Mesendoderm (in vitro differentiated cells): ENCODE data around the gene AGTPBP1.
A peak's percentile ranks its signal among the peaks of the same experiment; 100 is the strongest.

Experiments
- DNase-seq: peaks from one replicate; pipeline ENCODE4 v3.0.0; 2013
- H2AK5ac ChIP-seq: 2 replicates; pipeline ENCODE4 v1.6.1; 2013; ENCODE audit warnings: low read length, inconsistent platforms
- H2BK120ac ChIP-seq: 2 replicates; pipeline ENCODE4 v1.6.1; 2013; ENCODE audit warnings: low read depth, mild to moderate bottlenecking, low read length, moderate library complexity, mixed read lengths
- H2BK15ac ChIP-seq: replicated peaks from 2 replicates; pipeline ENCODE4 v1.6.1; 2013; ENCODE audit warnings: low read depth, mild to moderate bottlenecking, moderate library complexity
- H2BK5ac ChIP-seq: 2 replicates; pipeline ENCODE4 v1.6.1; 2013; ENCODE audit warnings: low read length, inconsistent platforms
- H3K18ac ChIP-seq: 2 replicates; pipeline ENCODE4 v1.6.1; 2013; ENCODE audit warnings: mild to moderate bottlenecking, low read length, mixed read lengths
- H3K23ac ChIP-seq: one replicate; pipeline ENCODE4 v1.6.1; 2013; ENCODE audit warnings: low read length
- H3K27ac ChIP-seq: 2 replicates; pipeline ENCODE4 v1.5.1; 2013; ENCODE audit warnings: low read depth, mild to moderate bottlenecking, inconsistent platforms, low read length, moderate library complexity
- H3K27me3 ChIP-seq: 2 replicates; pipeline ENCODE4 v1.6.1; 2013; ENCODE audit warnings: low read length, control low read depth, mild to moderate bottlenecking, inconsistent platforms; ENCODE audit not compliant: insufficient read depth, poor library complexity
- H3K36me3 ChIP-seq: 2 replicates; pipeline ENCODE4 v1.6.1; 2013; ENCODE audit warnings: low read length, inconsistent platforms; ENCODE audit not compliant: control insufficient read depth, insufficient read depth
- H3K4ac ChIP-seq: one replicate; pipeline ENCODE4 v1.6.1; 2013; ENCODE audit warnings: low read depth, mild to moderate bottlenecking, low read length, moderate library complexity
- H3K4me1 ChIP-seq: 2 replicates; pipeline ENCODE4 v1.6.1; 2013; ENCODE audit warnings: low read depth, low read length, inconsistent platforms; ENCODE audit not compliant: control insufficient read depth
- H3K4me2 ChIP-seq: 2 replicates; pipeline ENCODE4 v1.6.1; 2013; ENCODE audit warnings: low read length
- H3K4me3 ChIP-seq: 2 replicates; pipeline ENCODE4 v1.5.1; 2013; ENCODE audit warnings: mild to moderate bottlenecking, low read length
- H3K56ac ChIP-seq: one replicate; pipeline ENCODE4 v1.6.1; 2013; ENCODE audit warnings: low read length
- H3K79me1 ChIP-seq: 2 replicates; pipeline ENCODE4 v1.6.1; 2013; ENCODE audit warnings: low read length, inconsistent platforms
- H3K79me2 ChIP-seq: 2 replicates; pipeline ENCODE4 v1.6.1; 2013; ENCODE audit warnings: mild to moderate bottlenecking, low read length; ENCODE audit not compliant: control insufficient read depth, insufficient read depth
- H3K9ac ChIP-seq: 2 replicates; pipeline ENCODE4 v1.6.1; 2013; ENCODE audit warnings: low read length, inconsistent platforms
- H4K5ac ChIP-seq: one replicate; pipeline ENCODE4 v1.6.1; 2013; ENCODE audit warnings: low read length
- H4K8ac ChIP-seq: one replicate; pipeline ENCODE4 v1.6.1; 2013; ENCODE audit warnings: low read depth, mild to moderate bottlenecking, control low read depth, low read length, moderate library complexity
- WGBS: extraction: QIAGEN DNeasy Blood & Tissue Kit; methylation state at CpG from one replicate; pipeline ENCODE4 v1.1.7; 2013; ENCODE audit warnings: low lambda C conversion rate, missing lambda C conversion rate; ENCODE audit not compliant: insufficient coverage; ENCODE audit errors: extremely low coverage; 5-methylcytosine and 5-hydroxymethylcytosine counted together

Gene AGTPBP1

DNA sequence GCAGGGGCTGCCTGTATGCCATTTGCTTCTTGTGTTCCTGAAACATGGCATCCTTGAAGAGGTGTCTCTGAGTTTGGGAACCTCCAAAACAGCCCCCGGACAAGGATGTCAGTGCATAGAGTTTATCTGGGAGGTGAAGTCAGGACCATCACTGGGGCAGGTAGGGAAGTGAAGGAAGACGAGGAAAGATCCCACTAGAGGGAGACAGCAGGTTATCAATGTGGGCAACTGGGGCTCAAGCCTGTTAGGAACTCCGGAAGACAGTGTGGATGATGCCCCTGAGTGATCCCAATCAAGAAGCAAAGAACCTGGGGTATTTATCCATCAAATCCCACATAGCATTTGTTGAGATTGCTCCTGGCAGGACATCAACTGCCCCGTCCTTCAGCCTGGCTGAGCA is 233.1 kb downstream of the AGTPBP1 start:
- Histone ChIP-seq H3K4me1 (no peaks in the 10 kb centered on the region), H3K4me3 (no peak overlapping the region), H3K56ac (no peak overlapping the region), H3K36me3 (no peaks in the 10 kb centered on the region), H3K27ac (no peak overlapping the region), H4K8ac (no peak overlapping the region), H3K27me3 (no peaks in the 10 kb centered on the region), H3K79me1 (no peaks in the 10 kb centered on the region), H3K23ac (no peak overlapping the region), H3K9ac (no peak overlapping the region), H2BK15ac (no peak overlapping the region), H2AK5ac (no peak overlapping the region), H3K79me2 (no peaks in the 10 kb centered on the region), H3K4ac (no peak overlapping the region), H2BK5ac (no peak overlapping the region), H4K5ac (no peak overlapping the region), H3K18ac (no peak overlapping the region), H2BK120ac (no peak overlapping the region), H3K4me2 (no peak overlapping the region)
- no CpG with 5 or more reads among the region's 4 CpGs for WGBS
- DNase-seq, result peak; percentile 60

DNA sequence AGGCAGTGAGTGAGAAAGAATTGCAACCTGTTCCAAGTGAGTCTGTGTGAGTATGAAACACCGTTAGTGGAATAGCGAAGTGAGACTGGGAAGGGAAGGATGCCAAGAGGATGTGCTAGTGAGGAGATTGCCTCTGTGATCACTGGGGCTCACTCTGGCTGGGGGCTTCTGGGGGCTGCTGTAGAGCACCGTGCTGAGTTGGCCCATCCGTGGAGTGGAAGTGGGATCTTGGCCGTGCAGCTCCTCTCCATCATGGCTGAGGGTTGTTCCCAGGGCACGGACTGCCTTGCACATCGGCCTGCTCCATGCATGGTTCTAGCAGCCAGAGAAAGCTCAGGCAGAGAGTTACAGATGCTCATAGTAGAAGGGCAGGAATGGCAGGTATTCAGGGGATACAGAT is 236.1 kb downstream of the AGTPBP1 start:
- H3K27me3 ChIP-seq, result no peaks in the 10 kb centered on the region
- no peak overlapping the region for H2BK5ac ChIP-seq
- no peak overlapping the region for H2BK15ac ChIP-seq
- H2AK5ac ChIP-seq, result no peak overlapping the region
- H4K8ac ChIP-seq, result no peak overlapping the region
- H3K4me1 ChIP-seq, result no peaks in the 10 kb centered on the region
- no peak overlapping the region for H3K9ac ChIP-seq
- H3K79me2 ChIP-seq, result no peaks in the 10 kb centered on the region
- H3K23ac ChIP-seq, result peak overlapping the region; percentile 15
- no peaks in the 10 kb centered on the region for H3K36me3 ChIP-seq
- H3K18ac ChIP-seq, result no peak overlapping the region
- WGBS, result no CpG with 5 or more reads among the region's 7 CpGs
- H3K4me2 ChIP-seq, result no peak overlapping the region
- DNase-seq, result no peak
- H3K4me3 ChIP-seq, result no peak overlapping the region
- no peak overlapping the region for H4K5ac ChIP-seq
- no peaks in the 10 kb centered on the region for H3K79me1 ChIP-seq
- no peak overlapping the region for H3K56ac ChIP-seq
- no peak overlapping the region for H3K27ac ChIP-seq
- no peak overlapping the region for H2BK120ac ChIP-seq
- H3K4ac ChIP-seq, result no peak overlapping the region

DNA sequence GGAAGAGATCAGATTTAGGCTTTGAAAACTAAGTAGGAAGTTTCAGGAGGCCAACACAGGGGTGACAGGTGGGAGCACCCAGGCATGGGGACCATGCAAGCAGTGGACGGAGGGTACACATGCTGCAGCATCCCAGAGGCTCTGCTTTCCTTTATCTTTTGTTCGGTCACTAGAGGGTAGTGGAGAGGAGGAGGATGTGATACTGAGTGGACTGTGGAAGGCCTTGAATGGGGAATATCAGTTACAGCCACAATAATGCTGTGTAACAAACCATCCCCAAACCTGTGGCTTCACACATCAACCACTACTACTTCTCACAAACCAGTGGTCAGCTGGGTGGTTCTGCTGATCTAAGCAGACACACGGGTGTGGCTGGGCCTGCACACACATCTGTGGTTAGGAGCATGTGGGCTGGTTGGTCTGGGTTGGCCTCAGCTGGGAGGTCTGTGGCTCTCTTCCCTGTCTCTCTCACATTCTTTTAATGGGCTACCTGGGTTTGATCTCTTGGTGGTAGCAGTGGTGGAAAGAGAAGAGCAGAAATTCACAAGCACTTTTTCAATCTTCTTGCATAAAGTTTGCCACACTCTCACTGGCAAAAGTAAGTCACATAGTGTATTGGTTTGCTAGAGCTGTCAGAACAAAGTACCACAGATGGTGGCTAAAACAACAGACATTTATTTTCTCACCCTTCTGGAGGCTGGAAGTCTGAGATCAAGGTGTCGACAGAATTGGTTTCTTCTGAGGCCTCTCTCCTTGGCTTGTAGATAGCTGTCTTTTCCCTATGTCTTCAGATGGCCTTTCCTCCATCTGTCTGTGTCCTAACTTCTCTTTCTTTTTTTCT is 238.7 kb downstream of the AGTPBP1 start:
- Histone ChIP-seq H3K9ac (no peak overlapping the region), H3K4ac (no peak overlapping the region), H3K36me3 (no peaks in the 10 kb centered on the region), H3K56ac (no peak overlapping the region), H2BK5ac (no peak overlapping the region), H3K79me1 (no peaks in the 10 kb centered on the region), H3K27ac (no peak overlapping the region), H2BK15ac (no peak overlapping the region), H3K4me3 (no peak overlapping the region), H4K5ac (no peak overlapping the region), H2AK5ac (no peak overlapping the region), H3K27me3 (no peaks in the 10 kb centered on the region), H3K4me1 (no peaks in the 10 kb centered on the region), H3K79me2 (no peaks in the 10 kb centered on the region), H3K18ac (no peak overlapping the region), H2BK120ac (no peak overlapping the region), H3K4me2 (no peak overlapping the region), H3K23ac (no peak overlapping the region), H4K8ac (no peak overlapping the region)
- no peak for DNase-seq
- WGBS, result no CpG with 5 or more reads among the region's 4 CpGs

DNA sequence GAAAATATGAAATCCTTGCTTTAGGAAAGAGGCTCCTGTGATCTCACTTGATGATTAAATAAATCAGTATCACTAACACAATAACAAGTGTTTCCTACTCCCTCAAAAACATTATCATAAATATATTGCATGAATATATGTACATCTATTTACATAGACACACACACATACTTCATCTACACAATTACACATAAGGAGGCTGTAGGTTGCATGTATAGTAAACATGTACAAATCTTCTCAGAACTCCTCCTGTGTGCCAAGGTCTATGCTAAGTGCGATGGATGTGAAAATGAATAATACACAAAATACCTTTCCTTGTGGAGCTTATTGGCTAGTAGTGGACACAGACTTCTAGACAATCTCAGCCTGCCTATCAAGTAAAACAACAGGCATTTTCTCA is 239.9 kb downstream of the AGTPBP1 start:
- Histone ChIP-seq H2BK5ac (no peak overlapping the region), H3K4me3 (no peak overlapping the region), H3K4me1 (no peaks in the 10 kb centered on the region), H2BK120ac (no peak overlapping the region), H2BK15ac (no peak overlapping the region), H4K8ac (no peak overlapping the region), H3K79me1 (no peaks in the 10 kb centered on the region), H3K4ac (no peak overlapping the region), H3K18ac (no peak overlapping the region), H4K5ac (no peak overlapping the region), H3K56ac (no peak overlapping the region), H3K36me3 (no peaks in the 10 kb centered on the region), H3K9ac (no peak overlapping the region), H2AK5ac (no peak overlapping the region), H3K27ac (no peak overlapping the region), H3K23ac (no peak overlapping the region), H3K79me2 (no peaks in the 10 kb centered on the region), H3K4me2 (no peak overlapping the region), H3K27me3 (no peaks in the 10 kb centered on the region)
- WGBS, result no CpG with 5 or more reads among the region's 1 CpG
- no peak for DNase-seq

DNA sequence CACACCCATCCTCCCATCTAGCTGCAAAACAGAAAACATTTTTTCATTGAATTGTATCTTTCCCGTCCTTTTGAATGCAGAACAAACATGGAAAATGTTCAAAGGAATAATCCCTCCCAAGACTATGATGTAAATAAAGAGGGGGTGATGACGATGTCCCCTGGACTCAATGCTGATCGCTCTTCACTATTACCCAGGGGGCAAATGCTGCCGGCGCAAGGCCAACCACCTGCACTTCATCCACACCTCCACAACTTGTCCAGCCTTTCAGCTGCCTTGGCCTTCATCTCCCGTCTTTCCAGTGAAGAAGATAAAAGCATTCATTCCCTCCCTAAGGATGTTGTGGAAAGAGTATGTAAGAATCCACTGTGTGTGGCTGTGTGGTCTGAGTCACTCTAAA is 240.3 kb downstream of the AGTPBP1 start:
- Histone ChIP-seq H2BK5ac (no peak overlapping the region), H3K27me3 (no peaks in the 10 kb centered on the region), H4K5ac (no peak overlapping the region), H3K36me3 (no peaks in the 10 kb centered on the region), H3K79me1 (no peaks in the 10 kb centered on the region), H3K23ac (no peak overlapping the region), H3K18ac (no peak overlapping the region), H3K4me2 (no peak overlapping the region), H3K56ac (no peak overlapping the region), H3K4ac (no peak overlapping the region), H3K4me1 (no peaks in the 10 kb centered on the region), H4K8ac (no peak overlapping the region), H3K27ac (no peak overlapping the region), H2BK120ac (no peak overlapping the region), H3K9ac (no peak overlapping the region), H3K79me2 (no peaks in the 10 kb centered on the region), H2AK5ac (no peak overlapping the region), H3K4me3 (no peak overlapping the region), H2BK15ac (no peak overlapping the region)
- WGBS, result no CpG with 5 or more reads among the region's 6 CpGs
- no peak for DNase-seq
